Measurements from ENCODE around the gene VASH1.

Gene VASH1

GRCh38 chr14:76761136-76761959 lies at the start of gene VASH1:
Gene VASH1 (plus strand): TSS chr14:76761468. CDS start chr14:76762822, 1,354 bp downstream.
- peak within 1 kb of the TSS; percentile 67 for H3K4me3 ChIP-seq (ENCODE audit: low read length)
- no peak for TF ChIP-seq CTCF (conservative IDR thresholded peaks at IDR 0.05; ENCODE audit: low read depth, low read length)
- DNase-seq (ENCODE audit: low read depth): no peak

- DNase-seq (ENCODE audit: low read depth): no peak
- no peak for TF ChIP-seq CTCF (conservative IDR thresholded peaks at IDR 0.05; ENCODE audit: low read depth, low read length)
- no peak overlapping the region for H3K4me3 ChIP-seq (ENCODE audit: low read length)
These were observed 48.1 kb upstream of the VASH1 start for GRCh38 chr14:76713121-76713520.

- no peak for TF ChIP-seq CTCF (conservative IDR thresholded peaks at IDR 0.05; ENCODE audit: low read depth, low read length)
- DNase-seq (ENCODE audit: low read depth): no peak
These were observed 46.8 kb upstream of the VASH1 start for GRCh38 chr14:76714470-76714869.

GRCh38 chr14:76715101-76715500 lies 46.2 kb upstream of the VASH1 start:
- DNase-seq (ENCODE audit: low read depth): no peak
- no peak overlapping the region for H3K4me3 ChIP-seq (ENCODE audit: low read length)
- no peak for TF ChIP-seq CTCF (conservative IDR thresholded peaks at IDR 0.05; ENCODE audit: low read depth, low read length)

More at GRCh38 chr14:76714470-76714869, 46.8 kb upstream of the VASH1 start:
- no peak overlapping the region for H3K4me3 ChIP-seq (ENCODE audit: low read length)

- no peak for TF ChIP-seq CTCF (conservative IDR thresholded peaks at IDR 0.05; ENCODE audit: low read depth, low read length)
- no peak for DNase-seq (ENCODE audit: low read depth)
- H3K4me3 ChIP-seq (ENCODE audit: low read length): no peak overlapping the region
These were observed 45.7 kb upstream of the VASH1 start for GRCh38 chr14:76715511-76716081.

- TF ChIP-seq CTCF (conservative IDR thresholded peaks at IDR 0.05; ENCODE audit: low read depth, low read length): no peak
- H3K4me3 ChIP-seq (ENCODE audit: low read length): no peak overlapping the region
- no peak for DNase-seq (ENCODE audit: low read depth)
These were observed 45.0 kb upstream of the VASH1 start for GRCh38 chr14:76716285-76716684.
